GM10248 (cell line): ENCODE results near the gene PEAK1.
"Not testable (repeated sequence)": the region's sequence is repeated elsewhere in the genome, so short reads cannot be mapped to it uniquely, and the experiment has no call there.

Experiments used
- CTCF ChIA-PET: fragments of 300-600 bp; sonication (Branson Sonifier 250); formaldehyde crosslinking; extraction: SDS; loops from one replicate; lab custom pipeline; 2021; ENCODE audit warnings: antibody characterized with exemption; lab: Yijun Ruan, JAX
- POLR2A ChIA-PET: fragments of 350-650 bp; sonication (Branson Sonifier 250); formaldehyde crosslinking; extraction: SDS; loops from one replicate; lab custom pipeline; 2020; ENCODE audit warnings: antibody characterized with exemption; lab: Yijun Ruan, JAX
- DNase-seq: peaks from one replicate; pipeline ENCODE4 v3.0.0; 2012; ENCODE audit errors: extremely low spot score
- TF ChIP-seq, protein P1 (sequence below): IDR thresholded peaks from 2 replicates; pipeline ENCODE4 v1.5.1; 2012; ENCODE audit warnings: mild to moderate bottlenecking, low read depth; ENCODE audit errors: extremely low read depth, missing control alignments, control extremely low read depth

The PEAK1 gene

DNA sequence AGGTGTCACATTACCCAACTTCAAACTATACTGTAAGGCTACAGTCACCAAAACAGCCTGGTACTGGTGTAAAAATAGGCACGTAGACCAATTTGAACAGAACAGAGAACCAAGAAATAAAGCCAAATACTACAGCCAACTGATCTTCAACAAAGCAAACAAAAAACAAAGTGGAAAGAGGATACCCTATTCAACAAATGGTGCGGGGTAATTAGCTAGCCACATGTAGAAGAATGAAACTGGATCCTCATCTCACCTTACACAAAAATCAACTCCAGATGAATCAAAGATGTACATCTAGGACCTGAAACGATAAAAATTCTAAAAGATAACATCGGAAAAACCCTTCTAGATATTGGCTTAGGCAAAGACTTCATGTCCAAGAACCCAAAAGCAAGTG, 13.1 kb downstream of the PEAK1 start:
- ChIA-PET CTCF (interaction anchor here (1.4 kb wide), 1 partner anchor 23 kb away, joined by 3 read pairs; no protein-coding TSS in a partner anchor), POLR2A (no interaction called here)
- TF ChIP-seq, protein P1, sequence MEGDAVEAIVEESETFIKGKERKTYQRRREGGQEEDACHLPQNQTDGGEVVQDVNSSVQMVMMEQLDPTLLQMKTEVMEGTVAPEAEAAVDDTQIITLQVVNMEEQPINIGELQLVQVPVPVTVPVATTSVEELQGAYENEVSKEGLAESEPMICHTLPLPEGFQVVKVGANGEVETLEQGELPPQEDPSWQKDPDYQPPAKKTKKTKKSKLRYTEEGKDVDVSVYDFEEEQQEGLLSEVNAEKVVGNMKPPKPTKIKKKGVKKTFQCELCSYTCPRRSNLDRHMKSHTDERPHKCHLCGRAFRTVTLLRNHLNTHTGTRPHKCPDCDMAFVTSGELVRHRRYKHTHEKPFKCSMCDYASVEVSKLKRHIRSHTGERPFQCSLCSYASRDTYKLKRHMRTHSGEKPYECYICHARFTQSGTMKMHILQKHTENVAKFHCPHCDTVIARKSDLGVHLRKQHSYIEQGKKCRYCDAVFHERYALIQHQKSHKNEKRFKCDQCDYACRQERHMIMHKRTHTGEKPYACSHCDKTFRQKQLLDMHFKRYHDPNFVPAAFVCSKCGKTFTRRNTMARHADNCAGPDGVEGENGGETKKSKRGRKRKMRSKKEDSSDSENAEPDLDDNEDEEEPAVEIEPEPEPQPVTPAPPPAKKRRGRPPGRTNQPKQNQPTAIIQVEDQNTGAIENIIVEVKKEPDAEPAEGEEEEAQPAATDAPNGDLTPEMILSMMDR, result no peak
- no peak for DNase-seq

DNA sequence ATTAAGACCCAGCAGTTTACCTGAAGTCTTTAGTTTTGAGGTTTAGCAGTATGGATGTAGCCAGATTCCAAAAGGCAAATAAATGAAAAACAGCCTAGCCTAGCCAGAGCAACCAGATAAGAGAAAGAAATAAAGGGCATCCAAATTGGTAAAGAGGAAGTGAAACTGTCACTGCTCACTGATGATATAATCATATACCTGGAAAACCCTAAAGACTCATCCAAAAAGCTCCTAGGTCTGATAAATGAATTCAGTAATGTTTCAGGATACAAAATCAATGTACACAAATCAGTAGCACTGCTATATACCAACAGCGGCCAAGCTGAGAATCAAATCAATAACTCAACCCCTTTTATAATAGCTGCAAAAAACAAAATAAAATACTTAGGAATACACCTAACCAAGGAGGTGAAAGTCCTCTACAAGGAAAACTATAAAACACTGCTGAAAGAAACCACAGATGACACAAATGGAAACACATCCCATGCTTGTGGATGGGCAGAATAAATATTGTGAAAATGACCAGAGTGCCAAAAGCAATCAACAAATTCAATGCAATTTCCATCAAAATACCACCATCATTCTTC, 13.6 kb downstream of the PEAK1 start:
- DNase-seq, result not testable (repeated sequence)
- ChIA-PET CTCF (interaction anchor here (1.4 kb wide), 1 partner anchor 24 kb away, joined by 3 read pairs; no protein-coding TSS in a partner anchor), POLR2A (interaction anchor here (0.6 kb wide), 1 partner anchor 893 kb away, joined by 3 read pairs; the partner anchor contains the start of gene SKIC8)

GRCh38 chr15:77402740-77403379, 17.0 kb downstream of the PEAK1 start:
- peak; percentile 38 for DNase-seq
- POLR2A ChIA-PET, result no interaction called here
- TF ChIP-seq, protein P1, result no peak
- CTCF ChIA-PET, result interaction anchor here (1.0 kb wide), 1 partner anchor 17 kb away, joined by 3 read pairs; the partner anchor contains the start of gene PEAK1

GRCh38 chr15:77400258-77400657, 19.6 kb downstream of the PEAK1 start:
- ChIA-PET POLR2A (no interaction called here), CTCF (interaction anchor here (1.0 kb wide), 1 partner anchor 213 kb away, joined by 3 read pairs; no protein-coding TSS in a partner anchor)
- TF ChIP-seq, protein P1, result no peak
- no peak for DNase-seq

GRCh38 chr15:77398927-77399326, 21.0 kb downstream of the PEAK1 start:
- CTCF ChIA-PET, result no interaction called here
- TF ChIP-seq, protein P1, result no peak
- POLR2A ChIA-PET, result no interaction called here
- no peak for DNase-seq

- ChIA-PET POLR2A (no interaction called here), CTCF (interaction anchor here (2.0 kb wide), 1 partner anchor 15 kb away, joined by 4 read pairs; no protein-coding TSS in a partner anchor)
- DNase-seq, result no peak
- TF ChIP-seq, protein P1, result no peak
Observed at GRCh38 chr15:77396692-77397091, 23.2 kb downstream of the PEAK1 start.
